Smooth muscle cell (in vitro differentiated cells): Measurements from ENCODE around the gene WDR45B. TPM values are rescaled to one million over a fixed set of nuclear protein-coding genes. Genes with fewer than 3 reads are reported as not detected.
"Not testable (repeated sequence)": the region's sequence is repeated elsewhere in the genome, so short reads cannot be mapped to it uniquely, and the experiment has no call there.

ENCODE experiments used
- DNase-seq: peaks from one replicate; lab custom pipeline; 2025; ENCODE audit not compliant: unreplicated experiment; lab: John Stamatoyannopoulos, UW
- H2AFZ ChIP-seq: fragments of 200-600 bp; sonication (generic); 2 replicates; pipeline ENCODE4 v1.6.0; 2016; ENCODE audit warnings: antibody characterized with exemption, low read depth, mild to moderate bottlenecking
- H3F3A ChIP-seq: fragments of 200-600 bp; sonication (generic); 2 replicates; pipeline ENCODE4 v1.6.0; 2017; ENCODE audit warnings: antibody characterized with exemption, low read depth
- H3K27ac ChIP-seq: fragments of 200-600 bp; sonication (generic); 2 replicates; pipeline ENCODE4 v1.5.1; 2016; ENCODE audit warnings: low read depth, mild to moderate bottlenecking
- H3K27me3 ChIP-seq: fragments of 200-600 bp; sonication (generic); 2 replicates; pipeline ENCODE4 v1.6.1; 2016; ENCODE audit warnings: low read depth, mild to moderate bottlenecking
- H3K36me3 ChIP-seq: fragments of 200-600 bp; sonication (generic); 2 replicates; pipeline ENCODE4 v1.5.1; 2016; ENCODE audit warnings: low read depth
- H3K4me1 ChIP-seq: fragments of 200-600 bp; sonication (generic); 2 replicates; pipeline ENCODE4 v1.5.1; 2016; ENCODE audit warnings: low read depth
- H3K4me2 ChIP-seq: fragments of 200-600 bp; sonication (generic); 2 replicates; pipeline ENCODE4 v1.6.0; 2016; ENCODE audit warnings: mild to moderate bottlenecking
- H3K4me3 ChIP-seq: fragments of 200-600 bp; sonication (generic); 2 replicates; pipeline ENCODE4 v1.5.1; 2016; ENCODE audit warnings: mild to moderate bottlenecking
- H3K79me2 ChIP-seq: fragments of 200-600 bp; sonication (generic); 2 replicates; pipeline ENCODE4 v1.6.0; 2016; ENCODE audit warnings: low read depth, mild to moderate bottlenecking
- H3K9ac ChIP-seq: fragments of 200-600 bp; sonication (generic); 2 replicates; pipeline ENCODE4 v1.6.0; 2016; ENCODE audit warnings: low read depth
- H3K9me3 ChIP-seq: fragments of 200-600 bp; sonication (generic); replicated peaks from 2 replicates; pipeline ENCODE4 v1.5.1; 2016; ENCODE audit warnings: low read depth
- H4K20me1 ChIP-seq: fragments of 200-600 bp; sonication (generic); 2 replicates; pipeline ENCODE4 v1.6.0; 2016; ENCODE audit warnings: low read depth
- CTCF ChIP-seq: fragments of 200-600 bp; sonication (generic); IDR thresholded peaks from 2 replicates; pipeline ENCODE4 v1.5.1; 2017; ENCODE audit warnings: borderline replicate concordance, mild to moderate bottlenecking, antibody characterized with exemption; ENCODE audit not compliant: insufficient read depth, poor library complexity, severe bottlenecking
- WGBS: methylation state at CpG from one replicate; pipeline ENCODE4 v1.1.7; 2016; ENCODE audit warnings: low lambda C conversion rate; 5-methylcytosine and 5-hydroxymethylcytosine counted together
- polyA plus RNA-seq: library from polyadenylated mRNA; unstranded; fragments of >200 nt; fragmentation: Nextera tagmentation; extraction: Ambion mirVana; gene quantifications from 2 replicates; pipeline ENCODE4 v1.2.1, GENCODE V29; 2016
- total RNA-seq: library from RNA; depleted of rRNA; stranded (reverse); fragments of >200 nt; gene quantifications from 2 replicates; pipeline ENCODE4 v1.2.3, GENCODE V29; 2014

WDR45B gene
- total and polyA plus RNA-seq, 2 experiments from 2014 or later = 73.0 to 94.6 TPM

- no peaks in the 10 kb centered on the region for H3K79me2 ChIP-seq
- no peak for DNase-seq
- WGBS = 94% methylated on average over 15 of the region's 15 CpGs
- no peak for TF ChIP-seq CTCF
- H4K20me1 ChIP-seq = no peaks in the 10 kb centered on the region
- no peak overlapping the region for H3K4me3 ChIP-seq
- H3F3A ChIP-seq = no peaks in the 10 kb centered on the region
- no peak overlapping the region for H3K27ac ChIP-seq
- H3K9ac ChIP-seq = no peak overlapping the region
- H3K4me1 ChIP-seq = no peaks in the 10 kb centered on the region
- H3K4me2 ChIP-seq = no peak overlapping the region
- H3K9me3 ChIP-seq = no peaks in the 10 kb centered on the region
- no peaks in the 10 kb centered on the region for H3K36me3 ChIP-seq
- H2AFZ ChIP-seq = no peak overlapping the region
- H3K27me3 ChIP-seq = no peaks in the 10 kb centered on the region
Observed at GRCh38 chr17:82655038-82655479, 6.8 kb upstream of the WDR45B start.

DNA sequence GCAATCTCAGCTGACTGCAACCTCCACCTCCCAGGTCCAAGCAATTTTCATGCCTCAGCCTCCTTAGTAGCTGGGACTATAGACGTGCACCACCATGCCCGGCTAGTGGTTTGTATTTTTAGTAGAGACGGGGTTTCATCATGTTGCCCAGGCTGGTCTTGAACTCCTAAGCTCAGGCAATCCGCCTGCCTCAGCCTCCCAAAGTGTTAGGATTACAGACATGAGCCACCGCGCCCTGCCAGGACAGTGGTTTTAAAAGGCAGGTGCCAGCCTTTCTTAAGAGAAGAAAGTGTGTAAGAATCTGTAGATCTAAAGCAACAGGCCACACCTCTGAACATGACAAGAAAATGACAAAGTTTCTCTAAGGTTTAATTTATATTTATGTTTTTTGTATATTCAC lies 6.4 kb upstream of the WDR45B start:
- 95% methylated on average over 6 of the region's 6 CpGs for WGBS
- H3K9me3 ChIP-seq, H3K27me3 ChIP-seq, H4K20me1 ChIP-seq, H3K27ac ChIP-seq, H3K4me3 ChIP-seq, H3K79me2 ChIP-seq, H2AFZ ChIP-seq, H3K4me1 ChIP-seq, DNase-seq, H3K9ac ChIP-seq, H3F3A ChIP-seq, H3K36me3 ChIP-seq, H3K4me2 ChIP-seq: not testable (repeated sequence)

DNA sequence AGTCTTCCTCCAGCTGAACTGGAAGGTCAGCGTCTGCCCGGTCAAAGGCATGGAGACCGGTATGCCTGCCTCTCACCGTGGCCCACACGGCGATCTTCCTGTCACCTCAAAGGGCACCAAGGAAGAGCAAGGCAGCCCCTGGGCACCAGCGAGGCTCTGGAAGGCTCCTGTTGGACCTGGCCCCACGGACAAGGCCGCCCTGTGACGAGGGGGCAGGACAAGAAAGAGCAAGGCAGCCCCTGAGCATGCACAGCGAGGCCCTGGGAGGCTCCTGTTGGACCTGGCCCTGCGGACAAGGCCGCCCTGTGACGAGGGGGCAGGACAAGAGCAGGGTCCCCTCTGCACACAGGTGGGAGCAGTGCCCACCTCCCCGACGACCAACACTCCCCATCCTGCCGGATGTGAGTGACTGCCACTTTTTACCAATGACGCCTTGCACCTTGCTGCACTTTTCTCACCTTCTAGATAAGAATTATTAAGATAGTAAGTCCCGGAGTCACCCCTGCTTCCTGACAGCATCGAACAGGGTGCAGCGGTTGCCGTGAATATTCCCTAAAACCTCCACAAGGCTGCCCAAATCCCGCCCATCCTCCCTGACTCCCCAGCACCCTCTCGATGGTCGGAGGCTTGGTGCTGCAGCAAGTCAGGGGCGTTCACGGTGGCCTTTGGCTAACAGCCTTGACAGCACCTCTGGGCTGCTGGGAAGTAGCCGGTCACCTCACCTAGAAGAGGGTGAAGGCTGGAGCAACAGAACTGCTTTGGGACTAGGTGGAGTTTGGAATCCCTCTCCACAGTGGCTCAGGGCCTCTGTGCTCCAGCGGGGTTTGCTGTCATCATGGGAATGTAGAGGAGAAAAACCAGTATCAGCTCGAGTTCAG lies 5.6 kb upstream of the WDR45B start:
- 88% methylated on average over 29 of the region's 30 CpGs for WGBS
- no peaks in the 10 kb centered on the region for H3K27me3 ChIP-seq
- H3K4me1 ChIP-seq = no peaks in the 10 kb centered on the region
- no peak overlapping the region for H2AFZ ChIP-seq
- no peak overlapping the region for H3K27ac ChIP-seq
- no peaks in the 10 kb centered on the region for H3F3A ChIP-seq
- no peak for TF ChIP-seq CTCF
- no peaks in the 10 kb centered on the region for H4K20me1 ChIP-seq
- no peaks in the 10 kb centered on the region for H3K79me2 ChIP-seq
- no peaks in the 10 kb centered on the region for H3K36me3 ChIP-seq
- H3K4me3 ChIP-seq = no peak overlapping the region
- H3K4me2 ChIP-seq = no peak overlapping the region
- no peak overlapping the region for H3K9ac ChIP-seq
- H3K9me3 ChIP-seq = no peaks in the 10 kb centered on the region
- no peak for DNase-seq

GRCh38 chr17:82650723-82651122 lies 2.5 kb upstream of the WDR45B start:
- no peak overlapping the region for H3K4me2 ChIP-seq
- no peaks in the 10 kb centered on the region for H3K9me3 ChIP-seq
- H3K27ac ChIP-seq = no peak overlapping the region
- H3K9ac ChIP-seq = no peak overlapping the region
- H3K79me2 ChIP-seq = peaks cover 23% of the 10 kb centered on the region
- no peak for TF ChIP-seq CTCF
- no peaks in the 10 kb centered on the region for H3F3A ChIP-seq
- peaks cover 22% of the 10 kb centered on the region for H4K20me1 ChIP-seq
- WGBS = 94% methylated on average over 10 of the region's 10 CpGs
- no peak overlapping the region for H3K4me3 ChIP-seq
- peaks cover 5% of the 10 kb centered on the region for H3K4me1 ChIP-seq
- no peaks in the 10 kb centered on the region for H3K27me3 ChIP-seq
- H2AFZ ChIP-seq = no peak overlapping the region
- no peaks in the 10 kb centered on the region for H3K36me3 ChIP-seq
- DNase-seq = no peak
